ENCODE results near the gene BICD1.

The BICD1 gene

GRCh38 chr12:32139064-32139421, 32.4 kb downstream of the BICD1 start:
- no peak overlapping the region for H3K27ac ChIP-seq
- TF ChIP-seq CTCF (IDR thresholded peaks at IDR 0.05) (no peak), ZFX (IDR thresholded peaks at IDR 0.05; ENCODE audit: borderline replicate concordance) (no peak)

- H3K27ac ChIP-seq: no peak overlapping the region
- TF ChIP-seq ZFX (IDR thresholded peaks at IDR 0.05; ENCODE audit: borderline replicate concordance): no peak
- TF ChIP-seq CTCF (IDR thresholded peaks at IDR 0.05): no peak
Observed at GRCh38 chr12:32140877-32141276, 34.2 kb downstream of the BICD1 start.

- no peak for TF ChIP-seq CTCF (IDR thresholded peaks at IDR 0.05)
- no peak for TF ChIP-seq ZFX (IDR thresholded peaks at IDR 0.05; ENCODE audit: borderline replicate concordance)
- no peak overlapping the region for H3K27ac ChIP-seq
Observed at GRCh38 chr12:32145096-32145495, 38.4 kb downstream of the BICD1 start.

- no peak for TF ChIP-seq CTCF (IDR thresholded peaks at IDR 0.05)
- no peak for TF ChIP-seq ZFX (IDR thresholded peaks at IDR 0.05; ENCODE audit: borderline replicate concordance)
- no peak overlapping the region for H3K27ac ChIP-seq
Observed at GRCh38 chr12:32146074-32146873, 39.6 kb downstream of the BICD1 start.

GRCh38 chr12:32148372-32148771, 41.7 kb downstream of the BICD1 start:
- no peak overlapping the region for H3K27ac ChIP-seq
- TF ChIP-seq ZFX (IDR thresholded peaks at IDR 0.05; ENCODE audit: borderline replicate concordance): no peak
- no peak for TF ChIP-seq CTCF (IDR thresholded peaks at IDR 0.05)

- TF ChIP-seq CTCF (IDR thresholded peaks at IDR 0.05): no peak
- TF ChIP-seq ZFX (IDR thresholded peaks at IDR 0.05; ENCODE audit: borderline replicate concordance): no peak
- no peak overlapping the region for H3K27ac ChIP-seq
Observed at GRCh38 chr12:32149489-32149888, 42.8 kb downstream of the BICD1 start.

- TF ChIP-seq ZFX (IDR thresholded peaks at IDR 0.05; ENCODE audit: borderline replicate concordance) (no peak), CTCF (IDR thresholded peaks at IDR 0.05) (no peak)
Observed at GRCh38 chr12:32151086-32151485, 44.4 kb downstream of the BICD1 start.

More at GRCh38 chr12:32151086-32151485, 44.4 kb downstream of the BICD1 start:
- H3K27ac ChIP-seq: no peak overlapping the region

Measured in 22Rv1 (cell line).